ENCODE data around the gene NUP50.

NUP50 gene

DNA sequence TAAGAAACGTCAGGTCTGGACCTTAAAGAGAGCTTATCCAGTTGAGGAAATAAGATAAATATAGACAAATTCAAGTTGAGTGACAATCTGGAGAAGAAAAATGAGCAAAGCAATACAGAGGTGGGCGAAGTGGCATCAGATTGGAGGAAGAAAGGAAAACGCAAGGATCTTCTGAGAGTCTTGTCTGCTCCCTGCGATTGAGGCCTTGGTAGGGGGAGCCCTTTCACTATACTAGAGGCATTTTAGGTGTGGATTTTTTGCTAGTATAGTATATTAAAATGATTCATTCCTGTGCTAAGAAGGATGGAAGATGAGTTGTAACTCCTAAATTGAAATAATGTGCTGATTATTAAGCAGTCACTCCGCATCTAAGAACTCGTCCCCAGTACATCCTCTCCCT is 8.1 kb downstream of the NUP50 start:
- no peak overlapping the region for H3K4me3 ChIP-seq (ENCODE audit: low read length)
- TF ChIP-seq, protein P1, sequence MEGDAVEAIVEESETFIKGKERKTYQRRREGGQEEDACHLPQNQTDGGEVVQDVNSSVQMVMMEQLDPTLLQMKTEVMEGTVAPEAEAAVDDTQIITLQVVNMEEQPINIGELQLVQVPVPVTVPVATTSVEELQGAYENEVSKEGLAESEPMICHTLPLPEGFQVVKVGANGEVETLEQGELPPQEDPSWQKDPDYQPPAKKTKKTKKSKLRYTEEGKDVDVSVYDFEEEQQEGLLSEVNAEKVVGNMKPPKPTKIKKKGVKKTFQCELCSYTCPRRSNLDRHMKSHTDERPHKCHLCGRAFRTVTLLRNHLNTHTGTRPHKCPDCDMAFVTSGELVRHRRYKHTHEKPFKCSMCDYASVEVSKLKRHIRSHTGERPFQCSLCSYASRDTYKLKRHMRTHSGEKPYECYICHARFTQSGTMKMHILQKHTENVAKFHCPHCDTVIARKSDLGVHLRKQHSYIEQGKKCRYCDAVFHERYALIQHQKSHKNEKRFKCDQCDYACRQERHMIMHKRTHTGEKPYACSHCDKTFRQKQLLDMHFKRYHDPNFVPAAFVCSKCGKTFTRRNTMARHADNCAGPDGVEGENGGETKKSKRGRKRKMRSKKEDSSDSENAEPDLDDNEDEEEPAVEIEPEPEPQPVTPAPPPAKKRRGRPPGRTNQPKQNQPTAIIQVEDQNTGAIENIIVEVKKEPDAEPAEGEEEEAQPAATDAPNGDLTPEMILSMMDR (conservative IDR thresholded peaks at IDR 0.05; ENCODE audit: low read length) = no peak
- no peak for DNase-seq (ENCODE audit: low read depth)

- no peak overlapping the region for H3K4me3 ChIP-seq (ENCODE audit: low read length)
- TF ChIP-seq, protein P1 (conservative IDR thresholded peaks at IDR 0.05; ENCODE audit: low read length) = no peak
- DNase-seq (ENCODE audit: low read depth) = no peak
Observed at GRCh38 chr22:45172881-45173585, 9.3 kb downstream of the NUP50 start.

- TF ChIP-seq, protein P1 (conservative IDR thresholded peaks at IDR 0.05; ENCODE audit: low read length) = no peak
- DNase-seq (ENCODE audit: low read depth) = no peak
- no peak overlapping the region for H3K4me3 ChIP-seq (ENCODE audit: low read length)
Observed at GRCh38 chr22:45179276-45180049, 15.7 kb downstream of the NUP50 start.

DNA sequence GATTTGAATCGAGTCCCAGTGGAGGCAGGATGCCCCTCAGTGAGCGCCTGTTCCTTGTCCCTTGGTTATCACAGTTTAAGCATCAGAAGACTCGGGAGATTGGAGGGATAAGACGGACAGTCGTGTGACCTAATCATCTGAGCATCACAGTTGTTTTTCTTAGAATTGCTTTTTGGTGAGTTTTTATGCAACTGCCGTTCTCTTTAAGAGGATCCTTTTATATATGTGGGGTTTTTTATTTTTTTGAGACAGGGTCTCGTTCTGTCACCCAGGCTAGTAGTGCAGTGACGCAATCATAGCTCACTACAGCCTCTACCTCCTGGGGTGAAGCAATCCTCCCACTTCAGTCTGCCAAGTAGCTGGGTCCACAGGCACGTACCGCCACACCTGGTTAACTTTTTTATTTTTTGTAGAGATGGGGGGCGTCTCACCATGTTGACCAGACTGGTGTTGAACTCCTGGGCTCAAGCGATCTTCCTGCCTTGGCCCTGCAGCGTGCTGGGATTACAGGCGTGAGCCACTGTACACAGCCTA is 16.5 kb downstream of the NUP50 start:
- DNase-seq (ENCODE audit: low read depth) = no peak
- TF ChIP-seq, protein P1 (conservative IDR thresholded peaks at IDR 0.05; ENCODE audit: low read length) = no peak
- no peak overlapping the region for H3K4me3 ChIP-seq (ENCODE audit: low read length)

GRCh38 chr22:45181240-45181639 is 17.5 kb downstream of the NUP50 start:
- DNase-seq (ENCODE audit: low read depth) = no peak
- no peak overlapping the region for H3K4me3 ChIP-seq (ENCODE audit: low read length)
- TF ChIP-seq, protein P1 (conservative IDR thresholded peaks at IDR 0.05; ENCODE audit: low read length) = no peak

DNA sequence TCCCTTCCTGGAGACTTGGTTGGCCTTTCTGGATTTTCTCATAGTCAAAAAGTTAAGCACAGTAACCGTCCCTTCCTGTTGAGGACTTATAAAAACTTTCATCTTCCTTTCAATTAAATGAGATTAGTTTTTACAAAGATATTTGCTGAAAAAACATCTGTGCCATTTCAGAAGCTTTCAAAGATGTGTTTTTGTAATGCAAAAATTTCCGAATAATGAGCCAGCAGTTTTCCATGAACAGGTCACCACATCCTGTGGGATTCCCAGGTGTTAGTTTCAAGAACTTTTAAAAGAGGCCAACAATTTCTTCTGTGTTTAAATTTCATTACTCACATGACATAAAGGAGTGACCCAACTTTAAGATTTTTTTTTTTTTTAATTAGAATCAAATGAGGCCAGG is 18.0 kb downstream of the NUP50 start:
- no peak overlapping the region for H3K4me3 ChIP-seq (ENCODE audit: low read length)
- TF ChIP-seq, protein P1 (conservative IDR thresholded peaks at IDR 0.05; ENCODE audit: low read length) = no peak

More for the DNA sequence above, 18.0 kb downstream of the NUP50 start:
- no peak for DNase-seq (ENCODE audit: low read depth)
